ENCODE results near the gene TMEM150A.
"Not testable (repeated sequence)": the region's sequence is repeated elsewhere in the genome, so short reads cannot be mapped to it uniquely, and the experiment has no call there.

DNA sequence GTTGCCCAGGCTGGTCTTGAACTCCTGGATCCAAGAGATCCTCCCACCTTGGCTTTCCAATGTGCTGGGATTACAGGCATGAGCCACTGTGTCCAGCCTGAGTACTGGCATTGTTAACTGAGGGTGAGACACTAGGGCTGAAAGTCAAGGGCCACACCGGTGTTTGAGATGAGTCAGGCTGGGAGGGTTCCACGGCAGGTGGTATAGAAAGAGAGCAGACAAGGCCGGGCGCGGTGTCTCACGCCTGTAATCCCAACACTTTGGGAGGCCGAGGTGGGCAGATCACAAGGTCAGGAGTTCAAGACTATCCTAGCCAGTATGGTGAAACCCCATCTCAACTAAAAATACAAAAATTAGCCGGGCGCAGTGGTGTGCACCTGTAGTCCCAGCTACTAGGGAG is 10.2 kb downstream of the TMEM150A start:
- not testable (repeated sequence) for TF ChIP-seq FOS (IDR thresholded peaks at IDR 0.05; ENCODE audit: borderline replicate concordance, insufficient read depth, low read length); CTCF (IDR thresholded peaks at IDR 0.05; ENCODE audit: extremely low read depth in 1 of 2, insufficient read depth in 1 of 2, low read depth in 1 of 2, low read length in 2 of 2); EZH2 (IDR thresholded peaks at IDR 0.05; ENCODE audit: borderline replicate concordance, low read depth, low read length, severe bottlenecking)

Measured in endothelial cell of umbilical vein (primary cell).